Right lung (tissue), 5 donors: Measurements from ENCODE around the gene GPR82. TPM values are rescaled to one million over a fixed set of nuclear protein-coding genes. Genes with fewer than 3 reads are reported as not detected.
A peak's percentile ranks its signal among the peaks of the same experiment; 100 is the strongest.
"Not testable (repeated sequence)": the region's sequence is repeated elsewhere in the genome, so short reads cannot be mapped to it uniquely, and the experiment has no call there.

Source experiments
- DNase-seq, 2 donors: peaks; one replicate each; pipeline ENCODE4 v3.0.0-alpha.2; 2013
- polyA plus RNA-seq, 5 donors: library from polyadenylated mRNA; unstranded; fragments of 120-200 nt; gene quantifications; one replicate each; pipeline versions ENCODE4 v1.2.1 to v1.2.3, GENCODE V29; 2013; ENCODE audit warnings: inconsistent platforms in 1 of 5, low replicate concordance in 1 of 5; ENCODE audit not compliant: insufficient read length in 5 of 5, insufficient read depth in 1 of 5

Gene GPR82
- polyA plus RNA-seq, 5 donors = 0.13 to 0.26 (median 0.16) TPM

- DNase-seq = no peak
Measured at GRCh38 chrX:41718481-41719235, 5.3 kb upstream of the GPR82 start.

- DNase-seq = not testable (repeated sequence)
Measured at GRCh38 chrX:41719610-41720009, 4.4 kb upstream of the GPR82 start.

GRCh38 chrX:41720125-41720779 is 3.7 kb upstream of the GPR82 start:
- DNase-seq = no peak

- DNase-seq = no peak
Measured at GRCh38 chrX:41721590-41721989, 2.4 kb upstream of the GPR82 start.

- DNase-seq = no peak
Measured at GRCh38 chrX:41722214-41722613, 1.8 kb upstream of the GPR82 start.

- no peak for DNase-seq
Measured at GRCh38 chrX:41722816-41723618, 964 bp upstream of the GPR82 start.

- no peak for DNase-seq
Measured at GRCh38 chrX:41728125-41728524, 4.1 kb downstream of the GPR82 start.

- DNase-seq = peak in 1 of 2 donors; percentile 6
Measured at GRCh38 chrX:41730081-41730480, 6.1 kb downstream of the GPR82 start.

GRCh38 chrX:41732260-41732659 is 8.3 kb downstream of the GPR82 start:
- DNase-seq = no peak

- DNase-seq = no peak
Measured at GRCh38 chrX:41733939-41734338, 10.0 kb downstream of the GPR82 start.

GRCh38 chrX:41734530-41734929 is 10.5 kb downstream of the GPR82 start:
- DNase-seq = no peak

GRCh38 chrX:41737065-41737464 is 13.1 kb downstream of the GPR82 start:
- DNase-seq = peak in 1 of 2 donors; percentile 10

- no peak for DNase-seq
Measured at GRCh38 chrX:41739871-41740270, 15.9 kb downstream of the GPR82 start.

GRCh38 chrX:41750716-41751115 is 26.7 kb downstream of the GPR82 start:
- no peak for DNase-seq

GRCh38 chrX:41758401-41758800 is 34.4 kb downstream of the GPR82 start:
- no peak for DNase-seq

GRCh38 chrX:41759817-41760216 is 35.8 kb downstream of the GPR82 start:
- DNase-seq = no peak

- no peak for DNase-seq
Measured at GRCh38 chrX:41761169-41761568, 37.2 kb downstream of the GPR82 start.

- DNase-seq = no peak
Measured at GRCh38 chrX:41761702-41762101, 37.7 kb downstream of the GPR82 start.

GRCh38 chrX:41779030-41779564 is 55.1 kb downstream of the GPR82 start:
- DNase-seq = no peak
